Endothelial cell of umbilical vein (primary cell): Measurements from ENCODE around the gene KIF26B. TPM values are rescaled to one million over a fixed set of nuclear protein-coding genes. Genes with fewer than 3 reads are reported as not detected.

Experiments used
- BruUV-seq: library from RNA; stranded (reverse); fragments of 400-500 nt; replicated peaks from 2 replicates; lab custom pipeline; 2021; lab: Mats Ljungman, UMichigan
- CTCF ChIA-PET: fragments of 300-600, 350-600 bp; sonication (Branson Sonifier 250); formaldehyde crosslinking; loops from one replicate; lab custom pipeline; 2021; ENCODE audit warnings: antibody characterized with exemption, inconsistent platforms; lab: Charles Lee
- POLR2A ChIA-PET: fragments of 300-600, 350-600 bp; sonication (Branson Sonifier 250); formaldehyde crosslinking; loops from one replicate; lab custom pipeline; 2021; ENCODE audit warnings: antibody characterized with exemption, inconsistent platforms; lab: Charles Lee
- DNase-seq: peaks from one replicate; pipeline ENCODE4 v3.0.0-alpha.2; 2011; ENCODE audit warnings: low read depth, low spot score
- FAIRE-seq: peaks from 2 replicates; lab custom pipeline; 2011; peaks lifted over from hg19 to GRCh38; lab: Jason Lieb, UNC
- H2AFZ ChIP-seq: 2 replicates; pipeline ENCODE4 v1.6.0; 2012; ENCODE audit warnings: low read depth, low read length, control low read depth, inconsistent platforms
- H3K27ac ChIP-seq: 2 replicates; pipeline ENCODE4 v1.5.1; 2011; ENCODE audit warnings: low read depth, mild to moderate bottlenecking, control low read depth, low read length, moderate library complexity; ENCODE audit not compliant: insufficient read depth
- H3K27me3 ChIP-seq, 2 experiments: 2 replicates each; pipeline versions ENCODE4 v1.6.0 to v1.6.1; 2011; ENCODE audit warnings: low read length in 2 of 2, mixed read lengths in 1 of 2; ENCODE audit not compliant: control insufficient read depth in 2 of 2, insufficient read depth in 2 of 2
- H3K36me3 ChIP-seq, 2 experiments: 2 replicates in 1 of 2; 3 replicates in 1 of 2; pipeline ENCODE4 v1.5.1; 2011; ENCODE audit warnings: low read length in 2 of 2, mild to moderate bottlenecking in 1 of 2, moderate library complexity in 1 of 2; ENCODE audit not compliant: control insufficient read depth in 2 of 2, insufficient read depth in 2 of 2; ENCODE audit errors: extremely low read depth in 1 of 2
- H3K4me1 ChIP-seq: 3 replicates; pipeline ENCODE4 v1.5.1; 2011; ENCODE audit warnings: mild to moderate bottlenecking, low read length; ENCODE audit not compliant: control insufficient read depth, insufficient read depth; ENCODE audit errors: extremely low read depth
- H3K4me2 ChIP-seq: 2 replicates; pipeline ENCODE4 v1.6.1; 2011; ENCODE audit warnings: low read length, control low read depth, mixed read lengths; ENCODE audit not compliant: insufficient read depth
- H3K4me3 ChIP-seq, 3 experiments: fragments of 200-600 bp in 1 of 3; sonication (generic), shearing (Covaris generic) in 1 of 3; replicated peaks in 1 of 3; 2 replicates each; pipeline ENCODE4 v1.5.1; 2011 to 2016; ENCODE audit warnings: control low read depth in 3 of 3, low read length in 3 of 3, mild to moderate bottlenecking in 2 of 3, inconsistent platforms in 1 of 3, low read depth in 1 of 3, moderate library complexity in 1 of 3; ENCODE audit not compliant: insufficient read depth in 1 of 3
- H3K79me2 ChIP-seq: 2 replicates; pipeline ENCODE4 v1.6.0; 2012; ENCODE audit warnings: low read length, inconsistent platforms; ENCODE audit not compliant: control insufficient read depth, insufficient read depth
- H3K9ac ChIP-seq: replicated peaks from 2 replicates; pipeline ENCODE3; 2011; ENCODE audit warnings: low read length, control low read depth; ENCODE audit not compliant: insufficient read depth; ENCODE audit errors: extremely low read depth
- H3K9me1 ChIP-seq: replicated peaks from 3 replicates; pipeline ENCODE4 v1.6.0; 2011; ENCODE audit warnings: mild to moderate bottlenecking, low read length; ENCODE audit not compliant: control insufficient read depth, insufficient read depth; ENCODE audit errors: extremely low read depth
- H3K9me3 ChIP-seq: replicated peaks from 2 replicates; pipeline ENCODE4 v1.5.1; 2012; ENCODE audit warnings: low read length, inconsistent platforms; ENCODE audit not compliant: control insufficient read depth, insufficient read depth
- H4K20me1 ChIP-seq: replicated peaks from 2 replicates; pipeline ENCODE3; 2011; ENCODE audit warnings: mild to moderate bottlenecking, low read length; ENCODE audit not compliant: control insufficient read depth, insufficient read depth; ENCODE audit errors: extremely low read depth
- EZH2 ChIP-seq: IDR thresholded peaks from 2 replicates; pipeline ENCODE4 v1.6.1; 2012; ENCODE audit warnings: borderline replicate concordance, low read depth, mild to moderate bottlenecking, moderate library complexity, low read length, inconsistent platforms; ENCODE audit not compliant: severe bottlenecking
- FOS ChIP-seq: IDR thresholded peaks from 2 replicates; pipeline ENCODE4 v1.6.1; 2011; ENCODE audit warnings: mild to moderate bottlenecking, low read length, moderate library complexity, borderline replicate concordance; ENCODE audit not compliant: insufficient read depth
- GATA2 ChIP-seq: IDR thresholded peaks from 2 replicates; pipeline ENCODE4 v1.7.0; 2011; ENCODE audit warnings: low read depth, mild to moderate bottlenecking, moderate library complexity, mixed read lengths, low read length; ENCODE audit not compliant: insufficient read length, insufficient read depth
- JUN ChIP-seq: IDR thresholded peaks from 2 replicates; pipeline ENCODE4 v1.6.1; 2011; ENCODE audit warnings: borderline replicate concordance, low read depth; ENCODE audit not compliant: insufficient read length, insufficient read depth
- MYC ChIP-seq: IDR thresholded peaks from one replicate; pipeline ENCODE4 v1.6.1; 2011; ENCODE audit warnings: mild to moderate bottlenecking, low read depth, low read length
- POLR2AphosphoS5 ChIP-seq: IDR thresholded peaks from 2 replicates; pipeline ENCODE4 v1.6.1; 2012; ENCODE audit warnings: low read depth, mild to moderate bottlenecking, control low read depth, low read length, moderate library complexity; ENCODE audit not compliant: insufficient read depth
- dilution Hi-C: fragments of 300-500 bp; cut with MboI; formaldehyde crosslinking; loops from one replicate; pipeline ENCODE4 v1.15.0; 2019; ENCODE audit warnings: low sequenced_read_pairs; ENCODE audit not compliant: extremely low pct_ligation_motif_present
- intact Hi-C: fragments of 100-400 bp; cut with micrococcal nuclease; formaldehyde crosslinking; loops from one replicate; pipeline ENCODE4 v1.10.0; 2022
- polyA plus RNA-seq, 4 experiments: library from polyadenylated mRNA; depleted of rRNA in 3 of 4; stranded (reverse) in 3 of 4; unstranded in 1 of 4; fragments of >200 nt; gene quantifications; 2 replicates each; pipeline versions ENCODE4 v1.2.1 to v1.2.3, GENCODE V29; 2011 to 2012; ENCODE audit warnings: missing spikeins in 1 of 4
- total RNA-seq: library from RNA; stranded (reverse); gene quantifications from 2 replicates; pipeline ENCODE4 v1.2.3, GENCODE V29; 2021
- TF ChIP-seq, protein P1 (sequence below), 2 donors: IDR thresholded peaks; 1 replicate in 1 of 2; 2 replicates in 1 of 2; pipeline ENCODE4 v1.5.1; 2011; ENCODE audit warnings: low read length in 2 of 2, mild to moderate bottlenecking in 2 of 2, moderate library complexity in 2 of 2, control low read depth in 1 of 2, inconsistent platforms in 1 of 2, low read depth in 1 of 2; ENCODE audit not compliant: insufficient read depth in 1 of 2; ENCODE audit errors: extremely low read depth in 1 of 2
- TF ChIP-seq, protein P2 (sequence below): IDR thresholded peaks from 2 replicates; pipeline ENCODE4 v1.6.1; 2011; ENCODE audit not compliant: insufficient read depth, insufficient read length

Gene KIF26B
- total and polyA plus RNA-seq, 2 donors (not counting 3 experiments of a cell fraction or from before 2014, with no cell fraction given) = 0.04 to 0.49 TPM

DNA sequence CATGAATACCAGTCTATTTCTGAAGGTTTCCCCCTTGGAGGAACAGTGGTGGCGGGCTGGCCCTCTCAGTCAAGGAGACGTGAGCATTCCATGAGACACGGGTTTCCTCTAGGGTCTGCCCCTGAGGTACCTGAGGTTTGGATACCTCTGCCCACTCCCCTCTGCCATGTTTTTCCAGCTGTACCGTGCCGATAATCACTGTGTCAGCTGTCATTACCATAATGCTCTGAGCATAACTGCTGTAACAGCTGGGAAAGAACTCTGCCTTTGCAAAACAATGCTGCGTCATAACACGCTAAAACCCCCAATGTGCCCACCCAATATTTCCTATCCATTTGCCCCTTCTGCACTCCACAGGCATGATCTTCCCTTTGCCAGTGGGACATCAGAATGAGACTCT is 425.1 kb downstream of the KIF26B start:
- dilution Hi-C loops (no loop called here), intact Hi-C loops (no loop called here)
- no peak overlapping the region for H3K4me2 ChIP-seq
- ChIA-PET POLR2A (no interaction called here), CTCF (no interaction called here)
- no TSS peak for BruUV-seq
- H3K9ac ChIP-seq = no peak overlapping the region
- H3K36me3 ChIP-seq = no peaks in the 10 kb centered on the region
- DNase-seq = no peak
- no peaks in the 10 kb centered on the region for H3K9me1 ChIP-seq
- H3K4me3 ChIP-seq = no peak overlapping the region
- H3K27ac ChIP-seq = no peak overlapping the region
- no peaks in the 10 kb centered on the region for H3K79me2 ChIP-seq
- no peak for FAIRE-seq
- H3K9me3 ChIP-seq = no peaks in the 10 kb centered on the region
- no peaks in the 10 kb centered on the region for H3K4me1 ChIP-seq
- TF ChIP-seq JUN (no peak), EZH2 (no peak), GATA2 (no peak), MYC (no peak), POLR2AphosphoS5 (no peak), FOS (no peak)
- TF ChIP-seq, protein P1, sequence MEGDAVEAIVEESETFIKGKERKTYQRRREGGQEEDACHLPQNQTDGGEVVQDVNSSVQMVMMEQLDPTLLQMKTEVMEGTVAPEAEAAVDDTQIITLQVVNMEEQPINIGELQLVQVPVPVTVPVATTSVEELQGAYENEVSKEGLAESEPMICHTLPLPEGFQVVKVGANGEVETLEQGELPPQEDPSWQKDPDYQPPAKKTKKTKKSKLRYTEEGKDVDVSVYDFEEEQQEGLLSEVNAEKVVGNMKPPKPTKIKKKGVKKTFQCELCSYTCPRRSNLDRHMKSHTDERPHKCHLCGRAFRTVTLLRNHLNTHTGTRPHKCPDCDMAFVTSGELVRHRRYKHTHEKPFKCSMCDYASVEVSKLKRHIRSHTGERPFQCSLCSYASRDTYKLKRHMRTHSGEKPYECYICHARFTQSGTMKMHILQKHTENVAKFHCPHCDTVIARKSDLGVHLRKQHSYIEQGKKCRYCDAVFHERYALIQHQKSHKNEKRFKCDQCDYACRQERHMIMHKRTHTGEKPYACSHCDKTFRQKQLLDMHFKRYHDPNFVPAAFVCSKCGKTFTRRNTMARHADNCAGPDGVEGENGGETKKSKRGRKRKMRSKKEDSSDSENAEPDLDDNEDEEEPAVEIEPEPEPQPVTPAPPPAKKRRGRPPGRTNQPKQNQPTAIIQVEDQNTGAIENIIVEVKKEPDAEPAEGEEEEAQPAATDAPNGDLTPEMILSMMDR (IDR thresholded peaks at IDR 0.05; ENCODE audit: extremely low read depth in 1 of 2, insufficient read depth in 1 of 2, low read depth in 1 of 2, low read length in 2 of 2) = no peak
- TF ChIP-seq, protein P2, sequence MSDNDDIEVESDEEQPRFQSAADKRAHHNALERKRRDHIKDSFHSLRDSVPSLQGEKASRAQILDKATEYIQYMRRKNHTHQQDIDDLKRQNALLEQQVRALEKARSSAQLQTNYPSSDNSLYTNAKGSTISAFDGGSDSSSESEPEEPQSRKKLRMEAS = no peak
- no peak overlapping the region for H2AFZ ChIP-seq
- no peaks in the 10 kb centered on the region for H3K27me3 ChIP-seq
- no peaks in the 10 kb centered on the region for H4K20me1 ChIP-seq
